G401 (cell line): ENCODE results near the gene JARID2. TPM values are rescaled to one million over a fixed set of nuclear protein-coding genes. Genes with fewer than 3 reads are reported as not detected.
"Not testable (repeated sequence)": the region's sequence is repeated elsewhere in the genome, so short reads cannot be mapped to it uniquely, and the experiment has no call there.

Source experiments
- DNase-seq: peaks from one replicate; pipeline ENCODE4 v3.0.0-alpha.2; 2015; ENCODE audit warnings: low spot score
- in situ Hi-C: cut with HindIII; loops from 2 replicates; pipeline ENCODE4 v1.10.0; 2016; ENCODE audit warnings: low sequenced_read_pairs, mixed read lengths
- total RNA-seq: library from RNA; depleted of rRNA; stranded (reverse); fragments of >200 nt; shearing (Covaris generic); gene quantifications from 2 replicates; pipeline ENCODE4 v1.2.3, GENCODE V29; 2014

Gene JARID2
- total RNA-seq, 1 experiment from 2014 or later: 5.7 TPM

GRCh38 chr6:15401769-15402250 is 155.9 kb downstream of the JARID2 start:
- DNase-seq: no peak
- in situ Hi-C loops: no loop called here

GRCh38 chr6:15402406-15403045 is 156.7 kb downstream of the JARID2 start:
- in situ Hi-C loops: no loop called here
- no peak for DNase-seq

GRCh38 chr6:15403094-15403755 is 157.4 kb downstream of the JARID2 start:
- in situ Hi-C loops: no loop called here
- no peak for DNase-seq

- no peak for DNase-seq
- in situ Hi-C loops: no loop called here
These were observed 158.8 kb downstream of the JARID2 start for GRCh38 chr6:15404685-15404980.

DNA sequence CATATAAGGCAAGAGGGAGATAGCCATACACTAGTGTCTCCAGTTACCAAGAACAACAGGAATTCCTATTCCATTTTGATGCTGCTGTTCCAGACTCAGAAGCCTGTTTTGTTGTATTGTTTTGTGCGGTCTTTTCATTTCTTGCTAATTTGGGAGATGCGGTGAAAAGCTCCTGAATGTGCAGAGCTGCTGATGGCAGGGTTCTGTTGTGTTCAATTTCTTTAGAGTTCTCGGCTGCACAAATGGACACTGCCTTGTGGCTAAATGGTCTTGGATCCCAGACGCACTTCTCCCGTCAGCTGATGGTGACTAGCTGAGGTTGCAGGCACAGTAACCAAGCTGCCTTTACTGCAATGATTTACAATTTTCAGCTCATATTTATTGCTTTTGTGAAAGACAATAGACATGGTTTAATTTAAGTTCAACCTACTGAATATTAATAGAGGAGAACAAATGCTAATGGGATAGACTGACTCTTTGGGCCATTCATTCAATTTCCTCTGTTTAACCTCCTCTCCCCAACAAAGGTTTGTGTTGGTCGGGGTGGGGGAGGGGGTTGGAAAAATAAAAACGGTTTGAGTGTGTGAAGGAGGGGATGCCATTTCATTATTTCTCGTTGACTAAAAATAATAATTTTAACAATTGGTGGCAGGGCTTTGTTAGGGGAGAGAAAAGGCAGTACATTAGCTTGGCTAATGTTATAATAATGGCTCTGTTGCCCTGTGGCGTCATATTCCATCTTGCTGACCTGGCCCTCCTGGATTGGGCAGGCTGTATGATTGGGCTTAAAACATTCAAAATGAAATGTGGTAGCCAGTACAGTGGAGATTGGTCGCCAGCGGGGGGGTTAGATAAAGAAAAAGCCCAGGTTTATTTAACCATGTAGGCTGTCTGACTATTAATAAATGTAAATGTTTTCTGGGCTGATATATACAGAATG is 159.5 kb downstream of the JARID2 start:
- DNase-seq: peak; percentile 63
- in situ Hi-C loops: no loop called here

GRCh38 chr6:15406452-15406851 is 160.6 kb downstream of the JARID2 start:
- in situ Hi-C loops: no loop called here
- DNase-seq: no peak

DNA sequence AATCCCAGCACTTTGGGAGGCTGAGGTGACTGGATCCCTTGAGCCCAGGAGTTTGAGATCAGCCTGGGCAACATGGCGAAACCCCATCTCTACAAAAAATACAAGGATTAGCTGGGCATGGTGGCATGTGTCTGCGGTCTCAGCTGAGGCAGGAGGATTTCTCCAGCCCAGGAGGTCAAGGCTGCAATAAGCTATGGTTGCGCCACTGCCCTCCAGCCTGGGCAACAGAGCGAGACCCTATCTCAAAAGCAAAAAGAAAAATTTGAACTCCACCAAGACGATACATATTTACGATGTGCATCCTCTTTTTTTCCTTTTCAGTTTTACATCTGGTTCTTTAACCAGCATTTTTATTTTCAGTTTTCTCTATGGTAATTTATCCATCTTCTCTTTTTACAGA is 162.1 kb downstream of the JARID2 start:
- no peak for DNase-seq
- in situ Hi-C loops: no loop called here

- in situ Hi-C loops: no loop called here
- no peak for DNase-seq
These were observed 162.9 kb downstream of the JARID2 start for GRCh38 chr6:15408758-15409157.

DNA sequence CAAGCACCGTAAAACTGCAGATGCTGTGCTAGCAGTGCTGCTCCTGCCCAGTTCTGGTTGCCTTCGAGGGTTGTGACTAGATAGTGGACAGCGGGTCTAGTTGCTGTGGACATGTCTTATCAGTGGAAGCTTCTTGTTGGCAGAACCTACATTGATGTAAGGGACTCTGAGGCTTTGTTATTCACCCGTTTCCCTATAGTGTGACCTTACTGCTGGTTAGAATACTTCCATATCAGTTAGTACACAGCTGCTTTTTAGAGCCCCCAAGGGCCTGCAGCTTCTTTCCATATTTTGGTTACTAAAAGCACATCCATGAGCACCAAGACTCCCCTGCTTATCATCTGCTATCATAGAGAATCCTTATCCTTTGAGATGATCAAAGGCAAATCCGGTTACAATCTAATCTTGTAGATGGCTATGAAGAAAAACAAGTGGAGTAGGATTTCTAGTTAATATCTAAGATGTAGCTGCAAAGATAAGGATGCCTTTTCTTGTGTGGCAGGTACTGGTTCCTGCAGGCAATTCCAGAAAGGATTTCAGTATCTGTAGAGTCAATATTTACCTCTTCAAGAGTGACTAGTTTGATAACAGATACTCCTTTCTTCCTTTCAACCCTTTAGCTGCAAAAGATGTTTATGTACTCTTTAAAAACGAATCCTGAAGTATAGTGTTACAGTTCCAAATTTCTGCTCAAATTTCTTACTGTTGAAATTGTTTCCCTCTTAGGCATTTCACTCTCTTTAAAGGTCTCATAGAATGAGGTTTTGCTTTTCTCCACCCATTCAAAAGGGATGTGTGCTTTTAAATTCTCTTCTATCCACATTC is 163.6 kb downstream of the JARID2 start:
- in situ Hi-C loops: no loop called here

DNA sequence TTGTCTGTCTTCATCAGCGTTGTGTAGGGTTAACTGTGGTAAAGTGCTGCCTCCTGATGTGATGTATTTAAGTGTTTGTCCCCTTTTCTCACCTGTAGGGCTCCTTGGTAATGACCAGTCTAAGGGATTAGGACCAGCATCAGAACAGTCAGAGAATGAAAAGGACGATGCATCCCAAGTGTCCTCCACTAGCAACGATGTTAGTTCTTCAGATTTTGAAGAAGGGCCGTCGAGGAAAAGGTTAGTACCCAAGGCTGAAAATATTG is 164.2 kb downstream of the JARID2 start:
- no peak for DNase-seq
- in situ Hi-C loops: no loop called here

More for the DNA sequence above, 163.6 kb downstream of the JARID2 start:
- peak; percentile 52 for DNase-seq

DNA sequence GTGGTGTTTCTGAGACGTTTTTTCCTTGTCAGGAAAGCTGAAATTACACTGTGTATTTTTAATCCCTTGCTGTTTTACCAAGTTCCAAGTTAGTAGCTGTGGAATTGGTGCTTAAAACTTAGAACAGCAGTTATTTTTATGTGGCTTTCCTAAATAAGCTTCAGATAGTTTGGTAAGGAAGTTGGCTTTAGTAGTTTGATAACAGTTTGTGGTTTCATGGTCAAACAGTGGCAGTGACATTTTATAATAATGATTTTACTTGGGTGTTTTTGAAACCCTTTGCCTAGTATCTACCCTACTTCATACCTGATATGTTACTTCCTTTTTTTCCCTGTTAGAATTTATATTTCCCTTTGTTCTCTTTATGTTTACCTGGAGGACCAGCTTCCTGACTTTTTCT is 164.9 kb downstream of the JARID2 start:
- in situ Hi-C loops: no loop called here
- DNase-seq: no peak

DNA sequence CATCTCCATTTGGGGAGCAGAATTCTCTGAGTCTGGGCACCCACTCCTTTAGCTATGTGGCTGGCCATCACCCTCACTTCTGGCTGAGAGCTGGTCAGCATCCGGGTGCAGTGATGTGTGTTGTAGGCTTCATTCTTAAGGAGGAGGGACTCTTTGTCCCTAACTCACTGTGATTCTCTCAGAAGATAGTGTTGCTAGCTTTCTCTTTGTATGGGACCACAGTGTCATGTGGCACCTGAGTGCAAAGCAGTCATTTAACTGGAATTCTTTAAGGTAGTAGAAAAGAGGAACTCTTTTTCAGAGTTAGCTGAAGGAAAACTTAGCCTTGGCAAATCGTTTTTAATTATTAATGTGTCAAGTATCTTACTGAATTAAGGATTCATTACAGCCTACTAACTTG is 165.9 kb downstream of the JARID2 start:
- in situ Hi-C loops: no loop called here
- no peak for DNase-seq

- in situ Hi-C loops: no loop called here
- no peak for DNase-seq
These were observed 166.9 kb downstream of the JARID2 start for GRCh38 chr6:15412767-15413166.

DNA sequence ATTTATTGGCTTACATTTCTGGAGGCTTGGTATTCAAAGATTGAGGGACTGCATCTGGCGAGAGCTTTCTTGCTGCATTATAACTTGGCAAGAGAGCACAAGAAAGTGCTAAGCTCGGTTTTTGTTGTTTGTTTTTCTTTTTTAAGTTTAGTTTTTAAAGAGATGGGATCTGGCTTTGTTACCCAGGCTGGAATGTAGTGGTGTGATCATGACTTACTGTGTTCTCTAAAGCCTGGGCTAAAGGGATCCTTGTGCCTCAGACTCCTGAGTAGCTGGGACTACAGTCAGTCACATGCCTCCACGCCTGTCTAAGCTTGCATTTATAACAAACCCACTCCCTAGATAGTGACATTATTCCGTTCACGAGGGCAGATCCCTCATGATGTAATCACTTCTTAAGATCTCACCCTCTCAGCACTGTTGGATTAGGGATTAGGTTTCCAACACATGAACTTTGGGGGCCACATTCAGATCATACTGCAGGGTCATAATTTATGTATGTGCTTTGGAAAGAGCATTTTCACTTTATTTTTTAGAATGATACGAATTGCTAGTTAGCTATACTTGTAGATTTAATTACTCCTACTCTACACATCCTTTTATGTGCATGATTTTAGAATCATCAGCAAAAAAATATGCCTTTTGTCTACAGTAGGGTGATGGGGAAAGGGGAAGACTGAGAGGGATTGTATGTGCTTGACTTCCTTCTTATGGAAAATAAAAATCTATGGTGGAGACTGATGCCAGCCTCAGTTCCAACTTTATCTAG is 167.8 kb downstream of the JARID2 start:
- no peak for DNase-seq
- in situ Hi-C loops: no loop called here

DNA sequence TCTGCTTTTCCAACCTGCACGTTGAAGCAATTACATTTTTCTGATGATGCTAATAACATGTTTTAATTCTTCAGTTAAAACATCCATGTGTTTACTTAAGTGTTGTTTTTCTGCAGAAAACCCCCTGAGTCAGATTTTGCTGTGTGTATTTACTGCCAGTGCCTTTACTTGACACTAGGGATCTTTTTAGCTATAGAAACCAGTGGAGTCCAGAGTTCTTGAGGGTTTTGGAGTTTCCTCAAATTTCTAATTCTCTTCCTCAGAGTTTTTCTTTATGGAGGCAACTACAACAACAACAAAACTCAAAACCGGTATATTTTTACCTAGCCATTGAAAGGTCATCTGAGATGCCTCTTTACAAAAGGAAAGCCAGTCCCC is 168.4 kb downstream of the JARID2 start:
- DNase-seq: no peak
- in situ Hi-C loops: no loop called here

DNA sequence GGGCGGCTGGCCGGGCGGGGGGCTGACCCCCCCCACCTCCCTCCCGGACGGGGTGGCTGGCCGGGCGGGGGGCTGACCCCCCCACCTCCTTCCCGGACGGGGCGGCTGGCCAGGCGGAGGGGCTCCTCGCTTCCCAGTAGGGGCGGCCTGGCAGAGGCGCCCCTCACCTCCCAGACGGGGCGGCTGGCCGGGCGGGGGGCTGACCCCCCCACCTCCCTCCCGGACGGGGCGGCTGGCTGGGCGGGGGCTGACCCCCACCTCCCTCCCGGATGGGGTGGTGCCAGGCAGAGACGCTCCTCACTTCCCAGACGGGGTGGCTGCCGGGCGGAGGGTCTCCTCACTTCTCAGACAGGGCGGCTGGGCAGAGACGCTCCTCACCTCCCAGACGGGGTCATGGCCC is 169.8 kb downstream of the JARID2 start:
- DNase-seq, in situ Hi-C loops: not testable (repeated sequence)

DNA sequence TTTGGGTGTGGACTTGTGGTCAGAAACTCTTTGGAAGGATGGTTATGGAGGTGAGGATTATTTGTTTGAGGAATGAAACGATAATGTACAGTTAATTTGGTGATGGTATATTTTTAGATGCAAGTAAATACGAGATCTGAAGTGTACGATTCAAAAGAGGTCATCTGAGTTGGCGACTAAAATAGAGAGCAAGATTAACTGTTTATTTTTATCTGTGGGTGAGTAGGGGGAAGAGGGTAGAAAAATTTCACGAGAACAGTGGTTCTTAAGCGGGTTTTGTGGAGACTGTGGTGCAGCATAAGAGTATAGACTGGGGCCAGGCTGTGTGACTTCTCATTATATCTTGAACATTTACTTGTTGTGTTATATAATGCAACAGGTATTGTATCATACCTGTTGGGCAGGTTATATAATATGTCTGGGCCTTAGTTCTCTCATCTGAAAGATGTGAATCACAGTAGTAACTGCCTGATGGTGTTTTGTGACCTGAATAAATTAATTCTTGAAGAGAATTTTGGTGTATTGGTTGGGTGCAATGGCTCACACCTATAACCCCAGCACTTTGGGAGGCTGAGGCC is 171.2 kb downstream of the JARID2 start:
- DNase-seq: no peak
- in situ Hi-C loops: no loop called here

DNA sequence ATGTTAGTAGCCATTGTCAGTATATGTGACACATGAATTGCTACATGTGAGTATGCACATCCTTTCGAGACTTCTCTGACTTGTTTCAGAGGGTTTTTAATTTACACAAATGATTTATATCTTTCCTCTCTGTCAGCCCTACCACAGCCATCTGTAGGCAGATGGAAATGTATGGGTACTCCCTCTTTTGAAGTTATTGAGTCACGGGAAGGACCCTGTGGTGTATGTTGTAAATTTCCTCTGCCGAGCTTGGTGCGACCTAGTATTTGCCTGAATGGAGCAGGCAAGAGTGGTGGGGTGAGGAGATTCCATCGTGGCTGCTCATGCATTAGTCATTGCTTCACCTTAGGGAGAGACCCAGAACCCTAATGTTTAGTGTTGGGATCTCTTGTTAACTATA is 171.9 kb downstream of the JARID2 start:
- in situ Hi-C loops: no loop called here
- DNase-seq: no peak

- in situ Hi-C loops: no loop called here
These were observed 173.6 kb downstream of the JARID2 start for GRCh38 chr6:15419493-15419892.

More at GRCh38 chr6:15419493-15419892, 173.6 kb downstream of the JARID2 start:
- DNase-seq: no peak
